Fibroblast of lung (primary cell): ENCODE results near the gene MCCC2.
"Not testable (repeated sequence)": the region's sequence is repeated elsewhere in the genome, so short reads cannot be mapped to it uniquely, and the experiment has no call there.

Experiments
- EZH2 ChIP-seq: IDR thresholded peaks from 2 replicates; pipeline ENCODE4 v1.5.1; 2012; ENCODE audit warnings: low read length, control low read depth, mild to moderate bottlenecking; ENCODE audit errors: missing control alignments
- TF ChIP-seq, protein P1 (sequence below), 2 donors: IDR thresholded peaks in 1 of 2; conservative IDR thresholded peaks in 1 of 2; 1 replicate in 1 of 2; 2 replicates in 1 of 2; pipeline ENCODE4 v1.5.1; 2011 to 2012; ENCODE audit warnings: low read length in 2 of 2, control low read depth in 1 of 2, inconsistent platforms in 1 of 2, low read depth in 1 of 2, mild to moderate bottlenecking in 1 of 2

DNA sequence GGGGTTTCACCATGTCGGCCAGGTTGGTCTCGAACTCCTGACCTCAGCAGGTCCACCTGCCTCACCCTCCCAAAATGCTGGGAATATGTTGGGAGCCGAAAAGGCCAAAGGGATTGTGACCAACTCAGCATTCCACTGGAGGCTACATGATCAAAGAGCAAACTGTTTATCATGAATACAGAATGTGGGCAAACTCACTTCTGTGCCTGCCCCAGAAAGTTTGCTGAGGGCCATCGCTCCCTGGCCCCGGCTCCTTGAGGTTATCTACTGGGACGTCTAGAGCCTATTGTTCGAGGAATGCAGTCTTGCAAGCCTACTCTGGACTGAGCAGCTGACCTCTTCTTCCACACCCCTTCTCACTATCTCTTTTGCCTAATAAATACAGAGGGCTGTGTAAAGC is 15.3 kb upstream of the MCCC2 start:
- TF ChIP-seq, protein P1, sequence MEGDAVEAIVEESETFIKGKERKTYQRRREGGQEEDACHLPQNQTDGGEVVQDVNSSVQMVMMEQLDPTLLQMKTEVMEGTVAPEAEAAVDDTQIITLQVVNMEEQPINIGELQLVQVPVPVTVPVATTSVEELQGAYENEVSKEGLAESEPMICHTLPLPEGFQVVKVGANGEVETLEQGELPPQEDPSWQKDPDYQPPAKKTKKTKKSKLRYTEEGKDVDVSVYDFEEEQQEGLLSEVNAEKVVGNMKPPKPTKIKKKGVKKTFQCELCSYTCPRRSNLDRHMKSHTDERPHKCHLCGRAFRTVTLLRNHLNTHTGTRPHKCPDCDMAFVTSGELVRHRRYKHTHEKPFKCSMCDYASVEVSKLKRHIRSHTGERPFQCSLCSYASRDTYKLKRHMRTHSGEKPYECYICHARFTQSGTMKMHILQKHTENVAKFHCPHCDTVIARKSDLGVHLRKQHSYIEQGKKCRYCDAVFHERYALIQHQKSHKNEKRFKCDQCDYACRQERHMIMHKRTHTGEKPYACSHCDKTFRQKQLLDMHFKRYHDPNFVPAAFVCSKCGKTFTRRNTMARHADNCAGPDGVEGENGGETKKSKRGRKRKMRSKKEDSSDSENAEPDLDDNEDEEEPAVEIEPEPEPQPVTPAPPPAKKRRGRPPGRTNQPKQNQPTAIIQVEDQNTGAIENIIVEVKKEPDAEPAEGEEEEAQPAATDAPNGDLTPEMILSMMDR (conservative IDR thresholded peaks at IDR 0.05 in 1 of 2, IDR thresholded peaks at IDR 0.05 in 1 of 2; ENCODE audit: low read depth in 1 of 2, low read length in 2 of 2): not testable (repeated sequence)
- not testable (repeated sequence) for TF ChIP-seq EZH2
